ENCODE data around the gene FUOM. TPM values are rescaled to one million over a fixed set of nuclear protein-coding genes. Genes with fewer than 3 reads are reported as not detected.

The FUOM gene
- total and polyA plus RNA-seq, 9 of the 15 experiments (the other 6 are each of a cell fraction or from before 2014, with no cell fraction given): 1.8 to 96.1 (median 27.0) TPM

- TF ChIP-seq CTCFL (IDR thresholded peaks at IDR 0.05; ENCODE audit: borderline replicate concordance, insufficient read depth, low read depth, low read length, poor library complexity, severe bottlenecking) (peak; percentile 71), CTBP1 (IDR thresholded peaks at IDR 0.05; ENCODE audit: borderline replicate concordance) (0 out of 2 replicates have a peak, but pooled peaks have one; percentile 76), CXXC5 (CRISPR knock-in tag; IDR thresholded peaks at IDR 0.05) (peak; percentile 58), TBL1XR1 (IDR thresholded peaks at IDR 0.05; ENCODE audit: low read length in 2 of 2) (0 out of 4 replicates have a peak, but pooled peaks of 1 of the 2 experiments have one; percentile 22), MAZ (CRISPR knock-in tag; conservative IDR thresholded peaks at IDR 0.05 in 1 of 2, IDR thresholded peaks at IDR 0.05 in 1 of 2) (peak; percentile 40 to 75; a peak in 3 of 4 replicates), TCF15 (CRISPR knock-in tag; IDR thresholded peaks at IDR 0.05) (no peak), HNRNPL (IDR thresholded peaks at IDR 0.05; ENCODE audit: low read depth, low read length) (no peak), ARHGAP35 (IDR thresholded peaks at IDR 0.05; ENCODE audit: partially characterized antibody) (no peak), ZNF740 (CRISPR knock-in tag; IDR thresholded peaks at IDR 0.05) (0 out of 2 replicates have a peak, but pooled peaks have one; percentile 18), ZNF740 (tag; IDR thresholded peaks at IDR 0.05) (no peak), CREB1 (IDR thresholded peaks at IDR 0.05) (no peak), CREB1 (CRISPR knock-in tag; IDR thresholded peaks at IDR 0.05) (peak; percentile 72; the same call in 1 of the 2 replicates), TFAM (CRISPR knock-in tag; conservative IDR thresholded peaks at IDR 0.05) (no peak), ZBTB33 (CRISPR knock-in tag; IDR thresholded peaks at IDR 0.05) (no peak), PRDM10 (IDR thresholded peaks at IDR 0.05; ENCODE audit: partially characterized antibody) (peak; percentile 85), GABPB1 (CRISPR knock-in tag; IDR thresholded peaks at IDR 0.05) (peak; percentile 52; the same call in 1 of the 2 replicates), NEUROD1 (IDR thresholded peaks at IDR 0.05; ENCODE audit: borderline replicate concordance, low read depth, low read length, partially characterized antibody) (no peak)
Observed at GRCh38 chr10:133318494-133319127, 39.2 kb downstream of the FUOM start (continued).

Measured in K562 (cell line).